ENCODE measurements around the gene EVPL. TPM values are rescaled to one million over a fixed set of nuclear protein-coding genes. Genes with fewer than 3 reads are reported as not detected.

The EVPL gene
- total and polyA plus RNA-seq, 2 of the 13 experiments (the other 11 are each of a cell fraction or from before 2014, with no cell fraction given), result 2.1 to 8.2 TPM

DNA sequence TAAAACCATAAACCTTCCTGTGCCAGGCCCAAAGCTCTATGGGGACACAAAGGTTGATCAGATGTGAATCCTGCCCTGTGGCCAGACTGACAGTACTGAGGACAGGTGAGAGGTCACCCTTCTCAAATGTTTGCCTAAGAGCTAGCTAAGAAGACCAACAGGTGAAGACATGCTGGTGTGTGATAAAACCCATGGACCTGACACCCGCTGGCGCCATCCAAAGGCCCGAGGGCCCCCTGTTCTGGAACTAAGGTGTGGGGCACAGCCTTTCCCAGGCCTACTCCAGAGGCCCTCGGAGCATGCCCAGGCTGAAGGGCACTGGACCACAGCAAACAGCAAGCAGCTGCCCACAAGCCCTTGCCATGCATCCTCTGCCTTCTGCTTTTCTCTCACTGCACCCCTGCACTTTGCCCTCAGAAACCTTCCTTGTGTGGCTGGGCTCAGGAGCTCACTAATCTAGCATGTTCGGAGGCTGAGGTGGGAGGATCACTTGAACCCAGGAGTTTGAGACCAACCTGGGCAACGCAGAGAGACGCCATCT lies 31.7 kb downstream of the EVPL start (continued):
- TF ChIP-seq ZFP62 (CRISPR knock-in tag; IDR thresholded peaks at IDR 0.05) (no peak), KDM1A (CRISPR knock-in tag; IDR thresholded peaks at IDR 0.05) (no peak), NCOA2 (CRISPR knock-in tag; IDR thresholded peaks at IDR 0.05) (no peak), KDM6A (CRISPR knock-in tag; IDR thresholded peaks at IDR 0.05; ENCODE audit: low read depth) (no peak), ZNF180 (CRISPR knock-in tag; IDR thresholded peaks at IDR 0.05; ENCODE audit: borderline replicate concordance, low read depth) (no peak), KMT2A (CRISPR knock-in tag; IDR thresholded peaks at IDR 0.05) (no peak), ZNF713 (CRISPR knock-in tag; IDR thresholded peaks at IDR 0.05) (no peak), CBX5 (CRISPR knock-in tag; IDR thresholded peaks at IDR 0.05; ENCODE audit: borderline replicate concordance) (0 out of 2 replicates have a peak, but pooled peaks have one; percentile 14), KDM5B (CRISPR knock-in tag; IDR thresholded peaks at IDR 0.05; ENCODE audit: borderline replicate concordance) (0 out of 2 replicates have a peak, but pooled peaks have one; percentile 19), SMAD3 (CRISPR knock-in tag; IDR thresholded peaks at IDR 0.05) (no peak), ZNF256 (CRISPR knock-in tag; conservative IDR thresholded peaks at IDR 0.05) (no peak), JUN (CRISPR knock-in tag; IDR thresholded peaks at IDR 0.05) (no peak), FOXA3 (CRISPR knock-in tag; IDR thresholded peaks at IDR 0.05) (no peak), IKZF1 (IDR thresholded peaks at IDR 0.05) (no peak), DPF2 (CRISPR knock-in tag; IDR thresholded peaks at IDR 0.05; ENCODE audit: borderline replicate concordance, low read depth) (peak; percentile 15; the same call in 1 of the 2 replicates), NR2C2 (CRISPR knock-in tag; IDR thresholded peaks at IDR 0.05; ENCODE audit: borderline replicate concordance) (no peak; the same call in 1 of the 2 replicates), TCF12 (IDR thresholded peaks at IDR 0.05) (no peak), TCF12 (CRISPR knock-in tag; IDR thresholded peaks at IDR 0.05) (no peak), STAG1 (CRISPR knock-in tag; IDR thresholded peaks at IDR 0.05) (peak; percentile 2; the same call in 1 of the 2 replicates), TBP (CRISPR knock-in tag; IDR thresholded peaks at IDR 0.05) (no peak), TEAD2 (CRISPR knock-in tag; IDR thresholded peaks at IDR 0.05) (no peak)
- TF ChIP-seq, protein P1, sequence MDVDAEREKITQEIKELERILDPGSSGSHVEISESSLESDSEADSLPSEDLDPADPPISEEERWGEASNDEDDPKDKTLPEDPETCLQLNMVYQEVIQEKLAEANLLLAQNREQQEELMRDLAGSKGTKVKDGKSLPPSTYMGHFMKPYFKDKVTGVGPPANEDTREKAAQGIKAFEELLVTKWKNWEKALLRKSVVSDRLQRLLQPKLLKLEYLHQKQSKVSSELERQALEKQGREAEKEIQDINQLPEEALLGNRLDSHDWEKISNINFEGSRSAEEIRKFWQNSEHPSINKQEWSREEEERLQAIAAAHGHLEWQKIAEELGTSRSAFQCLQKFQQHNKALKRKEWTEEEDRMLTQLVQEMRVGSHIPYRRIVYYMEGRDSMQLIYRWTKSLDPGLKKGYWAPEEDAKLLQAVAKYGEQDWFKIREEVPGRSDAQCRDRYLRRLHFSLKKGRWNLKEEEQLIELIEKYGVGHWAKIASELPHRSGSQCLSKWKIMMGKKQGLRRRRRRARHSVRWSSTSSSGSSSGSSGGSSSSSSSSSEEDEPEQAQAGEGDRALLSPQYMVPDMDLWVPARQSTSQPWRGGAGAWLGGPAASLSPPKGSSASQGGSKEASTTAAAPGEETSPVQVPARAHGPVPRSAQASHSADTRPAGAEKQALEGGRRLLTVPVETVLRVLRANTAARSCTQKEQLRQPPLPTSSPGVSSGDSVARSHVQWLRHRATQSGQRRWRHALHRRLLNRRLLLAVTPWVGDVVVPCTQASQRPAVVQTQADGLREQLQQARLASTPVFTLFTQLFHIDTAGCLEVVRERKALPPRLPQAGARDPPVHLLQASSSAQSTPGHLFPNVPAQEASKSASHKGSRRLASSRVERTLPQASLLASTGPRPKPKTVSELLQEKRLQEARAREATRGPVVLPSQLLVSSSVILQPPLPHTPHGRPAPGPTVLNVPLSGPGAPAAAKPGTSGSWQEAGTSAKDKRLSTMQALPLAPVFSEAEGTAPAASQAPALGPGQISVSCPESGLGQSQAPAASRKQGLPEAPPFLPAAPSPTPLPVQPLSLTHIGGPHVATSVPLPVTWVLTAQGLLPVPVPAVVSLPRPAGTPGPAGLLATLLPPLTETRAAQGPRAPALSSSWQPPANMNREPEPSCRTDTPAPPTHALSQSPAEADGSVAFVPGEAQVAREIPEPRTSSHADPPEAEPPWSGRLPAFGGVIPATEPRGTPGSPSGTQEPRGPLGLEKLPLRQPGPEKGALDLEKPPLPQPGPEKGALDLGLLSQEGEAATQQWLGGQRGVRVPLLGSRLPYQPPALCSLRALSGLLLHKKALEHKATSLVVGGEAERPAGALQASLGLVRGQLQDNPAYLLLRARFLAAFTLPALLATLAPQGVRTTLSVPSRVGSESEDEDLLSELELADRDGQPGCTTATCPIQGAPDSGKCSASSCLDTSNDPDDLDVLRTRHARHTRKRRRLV (CRISPR knock-in tag; IDR thresholded peaks at IDR 0.05), result no peak
- TF ChIP-seq, protein P2, sequence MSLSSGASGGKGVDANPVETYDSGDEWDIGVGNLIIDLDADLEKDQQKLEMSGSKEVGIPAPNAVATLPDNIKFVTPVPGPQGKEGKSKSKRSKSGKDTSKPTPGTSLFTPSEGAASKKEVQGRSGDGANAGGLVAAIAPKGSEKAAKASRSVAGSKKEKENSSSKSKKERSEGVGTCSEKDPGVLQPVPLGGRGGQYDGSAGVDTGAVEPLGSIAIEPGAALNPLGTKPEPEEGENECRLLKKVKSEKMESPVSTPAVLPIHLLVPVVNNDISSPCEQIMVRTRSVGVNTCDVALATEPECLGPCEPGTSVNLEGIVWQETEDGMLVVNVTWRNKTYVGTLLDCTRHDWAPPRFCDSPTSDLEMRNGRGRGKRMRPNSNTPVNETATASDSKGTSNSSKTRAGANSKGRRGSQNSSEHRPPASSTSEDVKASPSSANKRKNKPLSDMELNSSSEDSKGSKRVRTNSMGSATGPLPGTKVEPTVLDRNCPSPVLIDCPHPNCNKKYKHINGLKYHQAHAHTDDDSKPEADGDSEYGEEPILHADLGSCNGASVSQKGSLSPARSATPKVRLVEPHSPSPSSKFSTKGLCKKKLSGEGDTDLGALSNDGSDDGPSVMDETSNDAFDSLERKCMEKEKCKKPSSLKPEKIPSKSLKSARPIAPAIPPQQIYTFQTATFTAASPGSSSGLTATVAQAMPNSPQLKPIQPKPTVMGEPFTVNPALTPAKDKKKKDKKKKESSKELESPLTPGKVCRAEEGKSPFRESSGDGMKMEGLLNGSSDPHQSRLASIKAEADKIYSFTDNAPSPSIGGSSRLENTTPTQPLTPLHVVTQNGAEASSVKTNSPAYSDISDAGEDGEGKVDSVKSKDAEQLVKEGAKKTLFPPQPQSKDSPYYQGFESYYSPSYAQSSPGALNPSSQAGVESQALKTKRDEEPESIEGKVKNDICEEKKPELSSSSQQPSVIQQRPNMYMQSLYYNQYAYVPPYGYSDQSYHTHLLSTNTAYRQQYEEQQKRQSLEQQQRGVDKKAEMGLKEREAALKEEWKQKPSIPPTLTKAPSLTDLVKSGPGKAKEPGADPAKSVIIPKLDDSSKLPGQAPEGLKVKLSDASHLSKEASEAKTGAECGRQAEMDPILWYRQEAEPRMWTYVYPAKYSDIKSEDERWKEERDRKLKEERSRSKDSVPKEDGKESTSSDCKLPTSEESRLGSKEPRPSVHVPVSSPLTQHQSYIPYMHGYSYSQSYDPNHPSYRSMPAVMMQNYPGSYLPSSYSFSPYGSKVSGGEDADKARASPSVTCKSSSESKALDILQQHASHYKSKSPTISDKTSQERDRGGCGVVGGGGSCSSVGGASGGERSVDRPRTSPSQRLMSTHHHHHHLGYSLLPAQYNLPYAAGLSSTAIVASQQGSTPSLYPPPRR (CRISPR knock-in tag; IDR thresholded peaks at IDR 0.05; ENCODE audit: borderline replicate concordance), result peak; percentile 49; the same call in 1 of the 2 replicates

Data from HepG2 (cell line).